ENCODE results near the gene PTGR1.

- TF ChIP-seq CTCF (conservative IDR thresholded peaks at IDR 0.05; ENCODE audit: low read depth, low read length) (no peak), EZH2 (IDR thresholded peaks at IDR 0.05; ENCODE audit: borderline replicate concordance, low read depth, low read length, poor library complexity, severe bottlenecking) (no peak)
Observed at GRCh38 chr9:111622626-111623025, 23.2 kb upstream of the PTGR1 start.

All from A673 (cell line).